ENCODE results near the gene ZNF672.
"Not testable (repeated sequence)": the region's sequence is repeated elsewhere in the genome, so short reads cannot be mapped to it uniquely, and the experiment has no call there.

Gene ZNF672

GRCh38 chr1:248837781-248838356, at the start of gene ZNF672:
Gene ZNF672, plus strand, starts transcription at chr1:248838224. Its CDS starts 9,051 bp downstream, at chr1:248847275.
- FAIRE-seq = peak; percentile 73
- DNase-seq (ENCODE audit: insufficient read length, low spot score) = peak; percentile 88

GRCh38 chr1:248788327-248788726, 49.7 kb upstream of the ZNF672 start:
- FAIRE-seq (no peak), DNase-seq (ENCODE audit: insufficient read length, low spot score) (no peak)

- FAIRE-seq; DNase-seq (ENCODE audit: insufficient read length, low spot score): not testable (repeated sequence)
Measured at GRCh38 chr1:248789337-248789736, 48.7 kb upstream of the ZNF672 start.

- no peak for FAIRE-seq
- DNase-seq (ENCODE audit: insufficient read length, low spot score) = no peak
Measured at GRCh38 chr1:248790456-248790855, 47.6 kb upstream of the ZNF672 start.

GRCh38 chr1:248791010-248791409, 47.0 kb upstream of the ZNF672 start:
- DNase-seq (ENCODE audit: insufficient read length, low spot score) = no peak
- FAIRE-seq = no peak

GRCh38 chr1:248792342-248792741, 45.7 kb upstream of the ZNF672 start:
- peak; percentile 68 for FAIRE-seq
- DNase-seq (ENCODE audit: insufficient read length, low spot score) = no peak

GRCh38 chr1:248793592-248793991, 44.4 kb upstream of the ZNF672 start:
- no peak for DNase-seq (ENCODE audit: insufficient read length, low spot score)
- peak; percentile 74 for FAIRE-seq

- DNase-seq (ENCODE audit: insufficient read length, low spot score); FAIRE-seq: not testable (repeated sequence)
Measured at GRCh38 chr1:248794663-248795062, 43.4 kb upstream of the ZNF672 start.

- FAIRE-seq (peak; percentile 45), DNase-seq (ENCODE audit: insufficient read length, low spot score) (no peak)
Measured at GRCh38 chr1:248798791-248799190, 39.2 kb upstream of the ZNF672 start.

- DNase-seq (ENCODE audit: insufficient read length, low spot score) (no peak), FAIRE-seq (no peak)
Measured at GRCh38 chr1:248800459-248800858, 37.6 kb upstream of the ZNF672 start.

GRCh38 chr1:248802454-248802853, 35.6 kb upstream of the ZNF672 start:
- FAIRE-seq (no peak), DNase-seq (ENCODE audit: insufficient read length, low spot score) (no peak)

GRCh38 chr1:248803501-248803900, 34.5 kb upstream of the ZNF672 start:
- not testable (repeated sequence) for FAIRE-seq

GRCh38 chr1:248804771-248805681, 33.0 kb upstream of the ZNF672 start:
- FAIRE-seq (peak; percentile 94), DNase-seq (ENCODE audit: insufficient read length, low spot score) (peak; percentile 54)

More at GRCh38 chr1:248803501-248803900, 34.5 kb upstream of the ZNF672 start:
- not testable (repeated sequence) for DNase-seq (ENCODE audit: insufficient read length, low spot score)

- no peak for FAIRE-seq
- DNase-seq (ENCODE audit: insufficient read length, low spot score) = no peak
Measured at GRCh38 chr1:248805876-248806275, 32.1 kb upstream of the ZNF672 start.

GRCh38 chr1:248807067-248807737, 30.8 kb upstream of the ZNF672 start:
- FAIRE-seq = peak; percentile 84
- DNase-seq (ENCODE audit: insufficient read length, low spot score) = peak; percentile 71

- FAIRE-seq (no peak), DNase-seq (ENCODE audit: insufficient read length, low spot score) (no peak)
Measured at GRCh38 chr1:248808876-248809275, 29.1 kb upstream of the ZNF672 start.

- FAIRE-seq = no peak
Measured at GRCh38 chr1:248810000-248810726, 27.9 kb upstream of the ZNF672 start.

GRCh38 chr1:248810727-248811513, 27.1 kb upstream of the ZNF672 start:
- FAIRE-seq = no peak
- no peak for DNase-seq (ENCODE audit: insufficient read length, low spot score)

More at GRCh38 chr1:248810000-248810726, 27.9 kb upstream of the ZNF672 start:
- DNase-seq (ENCODE audit: insufficient read length, low spot score) = no peak
